Left cardiac atrium (tissue), 4 donors: ENCODE results near the gene LAMA5. TPM values are rescaled to one million over a fixed set of nuclear protein-coding genes. Genes with fewer than 3 reads are reported as not detected.

ENCODE experiments used
- ATAC-seq, 2 donors: fragments of 200-7000 bp; cut with Tn5 transposase; one replicate each; pipeline ENCODE4 v1.9.1; 2020; ENCODE audit warnings: mild to moderate bottlenecking in 2 of 2, moderate library complexity in 2 of 2
- DNase-seq: peaks from one replicate; pipeline ENCODE4 v3.0.0-alpha.2; 2020
- intact Hi-C, 2 donors: fragments of 100-400 bp; cut with DNase I; formaldehyde crosslinking; loops; one replicate each; pipeline versions ENCODE4 v1.14.1 to v1.15.1; 2022 to 2023
- total RNA-seq, 2 donors: library from RNA; stranded (reverse); fragmentation: NEBNext Ultra II Directional; extraction: Animal tissue kit (Norgen Biotek cat#: 25700); gene quantifications; one replicate each; pipeline ENCODE4 v1.2.1, GENCODE V29; 2021
- donor health status: DM: no; HTN: yes; CAD: no.
- donor health status: DM: no; HTN: yes; CAD: no; lungs with severe emphysema.
- donor health status: DM: yes; HTN: yes; CAD: no.
- donor health status: Dilated cardiomyopathy.

Gene LAMA5
- total RNA-seq, 2 donors from 2014 or later: 70.4 to 113 TPM

GRCh38 chr20:62364911-62365736 is 2.0 kb downstream of the LAMA5 start:
- ATAC-seq (peak; percentile 36 to 62), DNase-seq (peak; percentile 72)
- intact Hi-C loops: loop anchor here in 1 of 2 donors (10.0 kb wide), 1 partner anchor 180 kb away; the partner anchor contains the start of gene MTG2

- peak in 1 of 2 donors; percentile 29 for ATAC-seq
- peak; percentile 76 for DNase-seq
- intact Hi-C loops: loop anchor here in 1 of 2 donors (10.0 kb wide), 1 partner anchor 179 kb away; the partner anchor contains the start of gene MTG2
Observed at GRCh38 chr20:62363920-62364851, 2.9 kb downstream of the LAMA5 start.

- ATAC-seq: no peak
- DNase-seq: peak; percentile 30
- intact Hi-C loops: loop anchor here in 1 of 2 donors (10.0 kb wide), 1 partner anchor 178 kb away; the partner anchor contains the start of gene MTG2
Observed at GRCh38 chr20:62362991-62363919, 3.9 kb downstream of the LAMA5 start.

- intact Hi-C loops: loop anchor here in 1 of 2 donors (10.0 kb wide), 1 partner anchor 178 kb away; the partner anchor contains the start of gene MTG2
- no peak for ATAC-seq
- DNase-seq: no peak
Observed at GRCh38 chr20:62362590-62362940, 4.5 kb downstream of the LAMA5 start.

- intact Hi-C loops: loop anchor here in 1 of 2 donors (10.0 kb wide), 1 partner anchor 177 kb away; the partner anchor contains the start of gene MTG2
- ATAC-seq (no peak), DNase-seq (peak; percentile 45)
Observed at GRCh38 chr20:62361799-62362589, 5.1 kb downstream of the LAMA5 start.

- intact Hi-C loops: loop anchor here in 1 of 2 donors (10.0 kb wide), 1 partner anchor 176 kb away; the partner anchor contains the start of gene MTG2
- ATAC-seq (no peak), DNase-seq (peak; percentile 64)
Observed at GRCh38 chr20:62360854-62361798, 6.0 kb downstream of the LAMA5 start.

- DNase-seq: peak; percentile 83
- peak in 1 of 2 donors; percentile 15 for ATAC-seq
- intact Hi-C loops: loop anchor here in 1 of 2 donors (10.0 kb wide), 1 partner anchor 175 kb away; the partner anchor contains the start of gene MTG2
Observed at GRCh38 chr20:62359491-62360121, 7.5 kb downstream of the LAMA5 start.

GRCh38 chr20:62359043-62359490 is 8.0 kb downstream of the LAMA5 start:
- no peak for ATAC-seq
- DNase-seq: no peak
- intact Hi-C loops: no loop called here

- DNase-seq: peak; percentile 51
- intact Hi-C loops: no loop called here
- peak; percentile 2 to 11 for ATAC-seq
Observed at GRCh38 chr20:62358171-62359042, 8.7 kb downstream of the LAMA5 start.

- intact Hi-C loops: no loop called here
- DNase-seq (peak; percentile 25), ATAC-seq (no peak)
Observed at GRCh38 chr20:62357681-62358080, 9.4 kb downstream of the LAMA5 start.

GRCh38 chr20:62357187-62357667 is 9.9 kb downstream of the LAMA5 start:
- intact Hi-C loops: no loop called here
- ATAC-seq (peak; percentile 31 to 61), DNase-seq (peak; percentile 88)

GRCh38 chr20:62356589-62357186 is 10.4 kb downstream of the LAMA5 start:
- ATAC-seq (no peak), DNase-seq (no peak)
- intact Hi-C loops: no loop called here

GRCh38 chr20:62355878-62356588 is 11.1 kb downstream of the LAMA5 start:
- DNase-seq (peak; percentile 75), ATAC-seq (peak; percentile 5 to 19)
- intact Hi-C loops: no loop called here

GRCh38 chr20:62355516-62355877 is 11.6 kb downstream of the LAMA5 start:
- peak; percentile 69 for DNase-seq

More at GRCh38 chr20:62355516-62355877, 11.6 kb downstream of the LAMA5 start:
- intact Hi-C loops: no loop called here
- ATAC-seq: peak; percentile 21 to 47
